OCI-LY7 (cell line): Measurements from ENCODE around the gene GLT8D2. TPM values are rescaled to one million over a fixed set of nuclear protein-coding genes. Genes with fewer than 3 reads are reported as not detected.

ENCODE experiments used
- BruUV-seq: library from RNA; stranded (reverse); fragments of 400-500 nt; replicated peaks from 2 replicates; lab custom pipeline; 2021; lab: Mats Ljungman, UMichigan
- CTCF ChIA-PET: fragments of 300-600 bp; sonication (Branson Sonifier 250); formaldehyde crosslinking; loops from one replicate; lab custom pipeline; 2022; ENCODE audit warnings: antibody characterized with exemption; ENCODE audit not compliant: unreplicated experiment; lab: Charles Lee
- POLR2A ChIA-PET: fragments of 300-600 bp; sonication (Branson Sonifier 250); formaldehyde crosslinking; loops from one replicate; lab custom pipeline; 2022; ENCODE audit warnings: antibody characterized with exemption; lab: Charles Lee
- DNase-seq: peaks from one replicate; pipeline ENCODE4 v3.0.0-alpha.2; 2015; ENCODE audit warnings: low spot score
- H2AFZ ChIP-seq: fragments of 200-600 bp; sonication (generic), shearing (Covaris generic); 2 replicates; pipeline ENCODE4 v1.6.1; 2014; ENCODE audit warnings: mild to moderate bottlenecking, antibody characterized with exemption, low read length, moderate library complexity
- H3K27ac ChIP-seq: fragments of 200-600 bp; sonication (generic); 2 replicates; pipeline ENCODE4 v1.5.1; 2014; ENCODE audit warnings: mixed run types, low read depth, mild to moderate bottlenecking, moderate library complexity, low read length, inconsistent platforms; ENCODE audit not compliant: poor library complexity, severe bottlenecking
- H3K36me3 ChIP-seq: fragments of 200-600 bp; sonication (generic); 2 replicates; pipeline ENCODE4 v1.6.1; 2014; ENCODE audit warnings: mild to moderate bottlenecking, antibody characterized with exemption, low read length, moderate library complexity, mixed read lengths; ENCODE audit not compliant: insufficient read depth
- H3K4me1 ChIP-seq: fragments of 200-600 bp; sonication (generic); 2 replicates; pipeline ENCODE4 v1.5.1; 2014; ENCODE audit warnings: mild to moderate bottlenecking, low read length; ENCODE audit not compliant: insufficient read depth, poor library complexity, severe bottlenecking
- H3K4me2 ChIP-seq: fragments of 200-600 bp; sonication (generic); 2 replicates; pipeline ENCODE4 v1.6.1; 2014; ENCODE audit warnings: mild to moderate bottlenecking, low read length
- H3K4me3 ChIP-seq: fragments of 200-600 bp; sonication (generic); 2 replicates; pipeline ENCODE4 v1.5.1; 2014; ENCODE audit warnings: mild to moderate bottlenecking, low read depth, low read length; ENCODE audit not compliant: poor library complexity, severe bottlenecking
- H3K79me2 ChIP-seq: fragments of 200-600 bp; sonication (generic); 2 replicates; pipeline ENCODE4 v1.6.1; 2016; ENCODE audit warnings: low read depth, mild to moderate bottlenecking, low read length, moderate library complexity, mixed read lengths; ENCODE audit not compliant: insufficient read depth
- H3K9me2 ChIP-seq: fragments of 200-600 bp; sonication (generic); 2 replicates; pipeline ENCODE4 v1.6.1; 2016; ENCODE audit warnings: mild to moderate bottlenecking, low read length, mixed read lengths; ENCODE audit not compliant: insufficient read depth
- H3K9me3 ChIP-seq: fragments of 200-600 bp; sonication (generic); 2 replicates; pipeline ENCODE4 v1.6.1; 2014; ENCODE audit warnings: mild to moderate bottlenecking, mixed run types, low read length, mixed read lengths
- H4K20me1 ChIP-seq: fragments of 200-600 bp; sonication (generic); 2 replicates; pipeline ENCODE4 v1.6.1; 2014; ENCODE audit warnings: mild to moderate bottlenecking, antibody characterized with exemption, low read length, moderate library complexity, mixed read lengths; ENCODE audit not compliant: insufficient read depth
- EZH2phosphoT487 ChIP-seq: fragments of 200-600 bp; sonication (generic); IDR thresholded peaks from 2 replicates; pipeline ENCODE4 v1.6.1; 2018; ENCODE audit warnings: low read depth, borderline replicate concordance, mild to moderate bottlenecking, mixed run types, antibody characterized with exemption, low read length, moderate library complexity, mixed read lengths
- intact Hi-C: fragments of 100-400 bp; cut with micrococcal nuclease; formaldehyde crosslinking; loops from one replicate; pipeline ENCODE4 v1.10.0; 2022; ENCODE audit not compliant: unreplicated experiment
- total RNA-seq, 2 experiments: library from RNA; depleted of rRNA in 1 of 2; stranded (reverse); fragments of >200 nt in 1 of 2; shearing (Covaris generic) in 1 of 2; gene quantifications; 2 replicates each; pipeline ENCODE4 v1.2.3, GENCODE V29; 2014 to 2022
- TF ChIP-seq, protein P1 (sequence below): fragments of 200-600 bp; sonication (generic); conservative IDR thresholded peaks from 2 replicates; pipeline ENCODE4 v1.5.1; 2014; ENCODE audit warnings: mild to moderate bottlenecking, antibody characterized with exemption, low read length, moderate library complexity, mixed read lengths

Gene GLT8D2
- total RNA-seq, 2 experiments from 2014 or later, result not detected

DNA sequence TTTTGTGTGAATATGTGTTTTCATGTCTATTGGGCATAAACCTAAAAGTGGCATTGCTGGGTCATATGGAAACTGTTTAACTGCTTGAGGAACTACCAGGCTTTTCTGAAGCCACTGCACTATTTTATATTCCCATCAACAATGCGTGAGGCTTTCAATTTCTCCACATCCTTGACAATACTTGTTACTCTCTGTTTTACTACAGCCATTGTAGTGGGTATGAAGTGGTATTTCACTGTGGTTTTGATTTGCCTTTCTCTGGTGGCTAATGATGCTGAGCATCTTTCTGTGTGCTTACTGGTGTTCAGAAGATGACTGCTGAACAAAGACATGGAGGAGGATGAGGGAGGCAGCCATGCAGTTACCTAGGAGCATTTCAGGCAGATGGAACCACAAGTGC lies 97.5 kb downstream of the GLT8D2 start:
- Histone ChIP-seq H3K4me2 (no peak overlapping the region), H3K36me3 (peaks cover 73% of the 10 kb centered on the region), H3K27ac (no peak overlapping the region), H3K4me3 (no peak overlapping the region), H3K9me2 (no peaks in the 10 kb centered on the region), H3K9me3 (no peaks in the 10 kb centered on the region), H2AFZ (no peak overlapping the region), H3K79me2 (peaks cover 32% of the 10 kb centered on the region), H4K20me1 (no peaks in the 10 kb centered on the region), H3K4me1 (peaks cover 6% of the 10 kb centered on the region)
- DNase-seq, result no peak
- CTCF ChIA-PET, result no interaction called here
- TF ChIP-seq EZH2phosphoT487, result no peak
- TF ChIP-seq, protein P1, sequence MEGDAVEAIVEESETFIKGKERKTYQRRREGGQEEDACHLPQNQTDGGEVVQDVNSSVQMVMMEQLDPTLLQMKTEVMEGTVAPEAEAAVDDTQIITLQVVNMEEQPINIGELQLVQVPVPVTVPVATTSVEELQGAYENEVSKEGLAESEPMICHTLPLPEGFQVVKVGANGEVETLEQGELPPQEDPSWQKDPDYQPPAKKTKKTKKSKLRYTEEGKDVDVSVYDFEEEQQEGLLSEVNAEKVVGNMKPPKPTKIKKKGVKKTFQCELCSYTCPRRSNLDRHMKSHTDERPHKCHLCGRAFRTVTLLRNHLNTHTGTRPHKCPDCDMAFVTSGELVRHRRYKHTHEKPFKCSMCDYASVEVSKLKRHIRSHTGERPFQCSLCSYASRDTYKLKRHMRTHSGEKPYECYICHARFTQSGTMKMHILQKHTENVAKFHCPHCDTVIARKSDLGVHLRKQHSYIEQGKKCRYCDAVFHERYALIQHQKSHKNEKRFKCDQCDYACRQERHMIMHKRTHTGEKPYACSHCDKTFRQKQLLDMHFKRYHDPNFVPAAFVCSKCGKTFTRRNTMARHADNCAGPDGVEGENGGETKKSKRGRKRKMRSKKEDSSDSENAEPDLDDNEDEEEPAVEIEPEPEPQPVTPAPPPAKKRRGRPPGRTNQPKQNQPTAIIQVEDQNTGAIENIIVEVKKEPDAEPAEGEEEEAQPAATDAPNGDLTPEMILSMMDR, result no peak
- no TSS peak for BruUV-seq
- intact Hi-C loops, result no loop called here
- POLR2A ChIA-PET, result interaction anchor here (1.0 to 1.2 kb wide), 2 partner anchors 10 kb away, joined by 3 to 4 read pairs; no protein-coding TSS in a partner anchor

DNA sequence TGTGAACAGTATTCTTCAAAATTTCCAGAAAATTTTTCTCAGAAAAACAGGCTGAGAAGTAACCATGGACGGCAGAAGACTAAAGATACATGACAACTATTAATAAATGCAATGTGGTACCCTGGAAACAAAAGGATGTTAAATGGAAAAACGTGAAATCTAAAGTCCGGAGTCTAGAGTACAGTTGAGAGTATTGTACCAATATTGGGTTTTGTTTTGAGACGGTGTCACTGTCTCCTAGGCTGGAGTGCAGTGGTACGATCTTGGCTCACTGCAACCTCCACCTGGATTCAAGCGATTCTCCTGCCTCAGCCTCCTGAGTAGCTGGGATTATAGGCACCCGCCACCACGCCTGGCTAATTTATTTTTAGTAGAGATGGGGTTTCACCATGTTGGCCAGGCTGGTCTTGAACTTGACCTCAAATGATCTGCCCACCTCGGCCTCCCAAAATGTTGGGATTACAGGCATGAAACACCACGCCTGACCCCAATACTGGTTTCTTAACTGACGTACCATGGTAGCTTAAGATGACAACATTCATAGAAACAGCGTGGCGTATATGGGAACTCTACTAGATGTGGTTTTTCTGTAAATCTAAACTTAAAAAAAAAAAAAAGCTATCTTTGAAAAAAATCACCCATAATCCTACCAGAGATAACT lies 101.1 kb downstream of the GLT8D2 start:
- TF ChIP-seq, protein P1, result no peak
- no peak for TF ChIP-seq EZH2phosphoT487
- Histone ChIP-seq H3K9me3 (no peaks in the 10 kb centered on the region), H3K9me2 (no peaks in the 10 kb centered on the region), H4K20me1 (0 out of 2 replicates have a peak, but pooled peaks cover 4% of the 10 kb centered on the region), H2AFZ (no peak overlapping the region), H3K27ac (no peak overlapping the region), H3K36me3 (peaks cover 100% of the 10 kb centered on the region), H3K79me2 (peaks cover 4% of the 10 kb centered on the region; the same call in 1 of the 2 replicates), H3K4me1 (no peaks in the 10 kb centered on the region), H3K4me3 (no peak overlapping the region), H3K4me2 (no peak overlapping the region)
- intact Hi-C loops, result no loop called here
- ChIA-PET CTCF (no interaction called here), POLR2A (interaction anchor here (0.6 to 1.9 kb wide), 7 partner anchors 8 to 66 kb away, joined by 3 to 8 read pairs (median 3); partner anchors contain the start of genes HSP90B1 and TDG)
- DNase-seq, result no peak
- BruUV-seq, result no TSS peak
